GM19035 (cell line): Measurements from ENCODE around the gene ESRRB.
"Not testable (repeated sequence)": the region's sequence is repeated elsewhere in the genome, so short reads cannot be mapped to it uniquely, and the experiment has no call there.

Experiments used
- ATAC-seq: cut with Tn5 transposase; IDR thresholded peaks from one replicate; pipeline ENCODE4 v1.9.1; 2021; ENCODE audit not compliant: unreplicated experiment

The ESRRB gene

DNA sequence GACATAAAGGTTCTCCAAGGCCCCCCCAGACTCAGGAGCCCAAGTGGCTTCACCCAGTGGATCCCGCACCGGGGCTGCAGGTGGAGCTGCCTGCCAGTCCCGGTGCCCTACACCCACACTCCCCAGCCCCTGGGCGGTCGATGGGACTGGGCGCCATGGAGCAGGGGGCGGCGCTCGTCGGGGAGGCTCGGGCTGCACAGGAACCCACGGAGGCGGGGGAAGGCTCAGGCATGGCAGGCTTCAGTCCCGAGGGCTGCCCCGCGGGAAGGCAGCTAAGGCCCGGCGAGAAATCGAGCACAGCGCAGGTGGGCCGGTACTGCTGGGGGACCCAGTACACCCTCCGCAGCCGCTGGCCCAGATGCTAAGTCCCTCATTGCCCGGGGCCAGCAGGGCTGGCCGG, 160.7 kb downstream of the ESRRB start:
- not testable (repeated sequence) for ATAC-seq

DNA sequence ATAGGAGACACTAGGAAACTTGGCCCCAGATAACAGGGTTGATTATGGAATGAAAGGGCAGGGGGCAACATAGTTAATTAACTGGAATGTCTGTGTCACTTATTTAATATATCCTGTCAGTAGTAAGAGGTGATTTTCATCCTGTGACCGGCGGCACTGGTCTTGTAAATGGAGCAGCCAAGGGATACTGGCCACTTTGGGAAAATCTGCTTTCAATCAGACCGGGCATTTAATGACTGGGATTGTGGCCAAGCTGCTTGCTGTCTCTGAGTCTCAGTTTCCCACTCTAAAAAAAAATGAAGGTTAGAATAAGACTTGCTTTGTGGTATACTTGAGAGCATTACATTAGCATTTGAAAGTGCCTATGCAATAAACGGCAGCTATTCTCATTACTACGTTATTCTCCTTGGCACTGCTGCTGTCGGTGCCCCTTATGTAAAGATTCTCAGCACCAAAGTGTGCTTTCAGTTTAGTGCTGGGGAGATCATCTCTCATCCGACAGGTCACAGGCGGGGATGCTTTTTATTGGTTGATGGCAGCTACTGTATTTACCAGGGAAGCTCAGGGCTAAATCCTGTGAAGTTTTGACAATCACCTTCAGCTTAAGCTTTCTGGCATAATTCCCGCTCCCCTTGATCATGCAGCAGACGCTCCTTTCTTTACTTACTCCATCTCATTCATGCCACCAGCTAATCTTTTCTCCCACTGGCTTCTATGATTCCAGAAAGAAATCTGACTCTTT, 162.1 kb downstream of the ESRRB start:
- no peak for ATAC-seq

DNA sequence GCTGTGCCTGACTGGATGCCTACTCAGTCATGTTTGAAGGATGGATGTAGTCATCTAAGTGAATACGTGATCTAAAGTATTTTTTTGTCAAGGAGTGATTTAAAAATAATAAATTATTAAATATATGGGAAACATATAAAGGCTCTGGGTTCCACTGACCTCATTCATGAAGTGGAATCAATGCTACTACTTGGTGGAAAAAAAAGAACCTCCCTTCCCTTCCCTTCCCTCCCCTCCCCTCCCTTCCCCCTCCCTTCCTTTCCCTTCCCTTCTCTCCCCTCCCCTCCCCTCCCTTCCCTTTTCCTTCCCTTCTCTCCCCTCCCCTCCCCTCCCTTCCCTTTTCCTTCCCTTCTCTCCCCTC, 162.7 kb downstream of the ESRRB start:
- no peak for ATAC-seq

DNA sequence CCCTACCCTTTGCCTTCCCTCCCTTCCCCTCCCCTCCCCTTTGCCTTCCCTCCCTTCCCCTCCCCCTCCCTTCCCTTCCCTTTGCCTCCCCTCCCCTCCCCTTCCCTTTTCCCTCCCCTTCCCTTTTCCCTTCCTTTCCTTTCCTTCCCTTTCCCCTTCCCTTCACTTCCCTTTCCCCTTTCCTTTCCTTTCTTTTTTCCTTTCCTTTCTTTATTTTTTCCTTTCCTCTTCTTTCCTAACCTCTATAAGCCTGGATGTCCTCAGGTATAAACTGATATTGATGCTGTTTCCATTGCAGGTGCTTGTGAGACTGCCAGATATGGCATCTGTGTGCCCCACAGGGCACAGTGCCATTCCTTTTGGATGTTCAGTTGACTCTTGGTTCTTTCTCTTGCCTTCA, 163.2 kb downstream of the ESRRB start:
- no peak for ATAC-seq

DNA sequence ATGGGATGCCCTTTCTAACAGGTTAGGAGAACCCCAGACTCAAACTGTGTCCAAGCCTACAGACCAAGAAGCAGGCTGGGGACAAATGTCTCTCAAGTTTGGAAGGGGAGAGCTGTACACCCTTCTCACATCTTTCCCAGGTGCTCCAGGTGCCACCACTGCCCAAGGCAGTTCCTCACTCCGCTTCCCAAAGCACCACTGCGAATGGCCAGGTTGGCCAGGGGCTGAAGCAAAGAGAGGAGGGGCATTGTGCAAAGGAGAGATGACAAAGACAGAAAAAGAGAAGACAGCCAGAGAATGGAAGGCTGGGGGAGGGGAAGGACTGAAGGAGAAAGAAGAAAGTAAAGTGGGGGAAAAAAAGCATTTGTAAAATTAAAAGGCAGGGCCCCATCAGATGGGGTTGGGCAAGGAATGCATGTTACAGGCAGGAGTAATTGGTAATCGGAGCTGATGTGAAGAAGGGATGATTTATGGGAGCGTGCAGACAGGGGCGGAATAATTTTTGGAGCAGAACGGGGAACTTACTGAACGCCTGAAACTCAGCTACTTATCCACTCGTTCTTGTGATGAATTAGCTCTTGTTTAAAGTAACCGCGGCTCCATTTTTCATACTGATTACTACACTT, 165.8 kb downstream of the ESRRB start:
- no peak for ATAC-seq

DNA sequence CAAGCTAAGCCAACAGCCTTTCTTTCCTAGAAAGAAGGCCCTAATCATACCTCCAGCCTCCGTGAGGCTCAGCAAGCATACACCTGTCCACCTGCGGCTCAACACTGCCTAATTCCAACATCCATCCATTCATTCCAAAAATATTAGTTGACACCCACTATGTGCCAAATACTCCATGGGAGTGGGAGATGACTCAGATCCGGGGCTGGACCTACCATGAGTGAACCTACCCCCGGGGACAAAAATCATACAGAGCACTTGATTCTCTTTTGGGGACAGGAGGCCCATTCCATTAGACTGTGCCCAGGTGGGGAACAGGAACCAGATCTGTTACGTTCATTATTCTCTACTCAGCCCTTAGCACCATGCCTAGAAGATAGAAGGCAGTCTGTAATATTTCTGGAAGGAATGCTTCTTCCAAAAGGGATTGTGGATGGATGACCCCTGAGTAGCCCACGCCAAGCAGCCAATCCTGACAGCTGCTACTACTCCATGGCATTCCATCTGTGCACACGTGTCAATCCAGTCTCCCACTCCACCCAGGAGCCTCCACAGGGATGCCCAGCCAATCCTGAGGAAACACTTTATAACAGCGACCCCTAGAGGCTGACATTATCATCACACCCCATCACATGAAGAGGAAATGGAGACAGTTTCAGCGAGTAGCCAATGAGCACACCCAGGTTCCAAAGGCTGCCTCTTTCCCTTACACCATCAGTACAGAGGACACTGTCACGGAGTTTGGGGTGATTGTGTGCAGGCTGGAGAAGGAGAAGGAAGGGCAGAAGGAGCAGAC, 170.7 kb downstream of the ESRRB start:
- no peak for ATAC-seq

DNA sequence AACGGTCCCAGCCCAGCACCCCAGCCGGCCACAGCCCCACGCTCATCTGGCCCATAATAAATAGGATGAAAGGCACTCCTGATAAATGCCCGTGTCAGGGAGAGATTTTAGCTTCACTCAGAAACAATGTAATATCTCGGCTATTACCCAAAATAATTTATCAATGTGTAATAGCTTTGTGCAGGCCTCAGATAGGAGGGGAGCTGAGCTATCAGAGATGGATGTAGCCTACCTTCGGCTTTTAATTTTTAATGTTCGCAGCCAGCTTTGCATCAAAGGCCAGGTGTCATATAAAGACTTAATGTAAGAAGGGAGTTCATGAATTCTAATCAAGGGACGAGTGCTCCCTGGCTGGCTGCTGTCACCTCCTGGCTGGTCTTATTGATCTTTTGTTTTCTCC, 171.9 kb downstream of the ESRRB start:
- no peak for ATAC-seq

DNA sequence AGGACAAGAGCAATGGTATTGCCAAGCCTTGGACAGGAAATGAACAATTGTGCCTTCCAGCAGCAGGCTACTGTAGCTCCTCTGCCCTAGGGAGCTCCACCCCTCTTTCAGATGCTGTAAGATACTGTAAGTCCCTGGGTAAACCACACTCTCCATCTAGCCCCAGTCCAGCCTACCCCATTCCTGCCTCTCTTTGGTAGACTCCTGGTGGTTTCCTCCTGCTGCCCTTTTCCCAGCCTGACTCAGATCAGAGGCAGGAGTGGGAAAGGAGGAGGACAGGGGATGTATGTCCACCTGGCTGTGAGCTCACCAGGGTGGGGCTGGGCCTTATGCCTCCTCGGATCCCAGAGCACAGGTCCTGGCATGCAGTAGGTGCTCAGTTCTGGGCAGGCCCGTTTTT, 174.6 kb downstream of the ESRRB start:
- ATAC-seq: no peak

DNA sequence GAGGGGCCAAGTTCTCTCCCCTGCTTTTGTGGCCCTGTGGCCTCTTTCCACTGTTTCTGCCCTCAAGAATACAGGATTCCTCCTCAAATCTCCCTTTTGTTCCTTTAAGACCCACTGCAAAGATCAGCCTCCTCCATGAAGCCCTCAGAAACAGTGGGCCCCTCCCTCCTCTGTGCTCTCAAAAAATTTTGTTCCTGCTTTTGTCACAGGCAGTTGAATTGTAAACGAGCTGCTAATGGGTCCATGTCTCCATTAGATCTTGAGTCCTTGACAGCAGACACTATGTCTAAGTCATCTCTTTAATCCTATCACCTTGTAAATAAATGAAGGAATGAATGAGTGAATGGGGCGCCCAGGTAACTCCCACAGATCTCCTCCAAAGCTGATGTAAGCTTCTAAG, 175.2 kb downstream of the ESRRB start:
- no peak for ATAC-seq
